HG03135 (cell line): ENCODE data around the gene SP7.
"Not testable (repeated sequence)": the region's sequence is repeated elsewhere in the genome, so short reads cannot be mapped to it uniquely, and the experiment has no call there.

Experiments
- ATAC-seq: cut with Tn5 transposase; IDR thresholded peaks from one replicate; pipeline ENCODE4 v1.9.1; 2021; ENCODE audit warnings: mild to moderate bottlenecking, moderate library complexity; ENCODE audit not compliant: unreplicated experiment

The SP7 gene

GRCh38 chr12:53336181-53336681 lies at the start of gene SP7:
Gene SP7 (minus strand): TSS chr12:53336354. CDS start chr12:53335646, 708 bp downstream.
- no peak for ATAC-seq

GRCh38 chr12:53383258-53383657 lies 47.1 kb upstream of the SP7 start:
- ATAC-seq = no peak

- ATAC-seq = no peak
Observed at GRCh38 chr12:53381731-53382630, 45.8 kb upstream of the SP7 start.

GRCh38 chr12:53380794-53381730 lies 44.9 kb upstream of the SP7 start:
- ATAC-seq = no peak

DNA sequence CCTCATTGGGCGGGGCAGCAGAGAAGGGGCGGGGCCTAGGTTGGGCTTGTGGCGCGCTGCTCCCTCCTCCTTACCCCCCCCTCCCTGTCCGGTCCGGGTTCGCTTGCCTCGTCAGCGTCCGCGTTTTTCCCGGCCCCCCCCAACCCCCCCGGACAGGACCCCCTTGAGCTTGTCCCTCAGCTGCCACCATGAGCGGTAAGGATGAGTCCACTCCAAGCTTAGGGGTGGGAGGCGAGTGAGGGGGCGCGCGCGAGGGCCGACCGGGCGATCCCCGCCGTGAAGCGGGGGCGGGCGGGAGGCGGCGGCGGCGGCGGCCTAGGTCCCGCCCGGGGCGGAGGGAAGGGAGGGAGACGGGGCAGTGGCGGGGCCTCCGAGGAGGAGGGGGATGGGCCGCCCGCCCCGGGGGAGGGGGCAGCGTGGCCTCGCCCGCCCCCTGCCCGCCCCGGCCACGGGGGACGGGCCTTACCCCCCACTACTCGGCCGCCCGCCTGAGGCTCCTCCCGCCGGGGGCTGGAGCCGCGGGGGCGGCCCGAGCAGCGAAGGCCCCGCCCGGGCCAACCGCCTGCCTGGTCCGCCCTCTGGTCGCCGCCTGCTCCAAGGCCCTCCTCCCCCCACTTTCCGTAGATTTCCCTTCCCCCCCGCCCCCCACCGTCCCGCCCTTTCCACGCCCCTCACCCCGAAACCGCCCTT lies 44.1 kb upstream of the SP7 start, which contains the start of gene SP1:
Gene SP1 (plus strand): TSS at position 73 of the 690 bp plus-strand sequence. CDS start 116 bp downstream, at position 189.
- peak; percentile 39 for ATAC-seq

DNA sequence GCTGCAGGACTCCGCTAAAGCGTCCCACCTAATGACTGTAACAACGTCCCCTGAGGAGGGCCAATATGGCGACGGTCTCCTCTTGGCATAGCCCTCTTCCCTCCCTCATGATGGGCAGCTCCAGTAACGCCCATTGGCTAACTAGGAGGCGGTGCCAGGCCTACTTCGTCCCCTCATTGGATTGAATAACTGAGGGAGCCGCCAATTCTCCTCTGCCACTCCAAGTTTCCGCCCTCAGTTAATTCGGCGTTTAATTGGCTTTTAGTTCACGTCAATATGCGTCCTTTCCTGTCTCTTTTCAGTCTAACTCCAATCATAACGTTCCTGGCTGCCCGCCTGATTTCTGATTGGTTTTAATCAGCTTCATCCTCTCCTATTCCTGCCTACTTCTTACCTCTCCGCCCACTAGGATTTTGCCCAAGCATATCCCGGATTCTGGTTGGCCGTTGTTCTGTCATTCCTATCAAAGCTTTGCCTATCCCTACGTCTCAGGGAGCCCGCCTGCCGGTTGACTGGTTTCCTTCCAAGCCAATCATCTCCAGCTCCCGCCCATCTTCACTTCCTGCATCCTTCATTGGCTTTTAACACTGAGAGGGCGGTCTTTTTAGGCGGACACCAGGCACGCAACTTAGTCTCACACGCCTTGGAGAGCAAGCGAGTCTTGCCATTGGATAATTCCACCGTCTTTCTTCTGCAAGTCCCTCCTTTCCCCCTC lies 43.4 kb upstream of the SP7 start:
- peak; percentile 68 for ATAC-seq

DNA sequence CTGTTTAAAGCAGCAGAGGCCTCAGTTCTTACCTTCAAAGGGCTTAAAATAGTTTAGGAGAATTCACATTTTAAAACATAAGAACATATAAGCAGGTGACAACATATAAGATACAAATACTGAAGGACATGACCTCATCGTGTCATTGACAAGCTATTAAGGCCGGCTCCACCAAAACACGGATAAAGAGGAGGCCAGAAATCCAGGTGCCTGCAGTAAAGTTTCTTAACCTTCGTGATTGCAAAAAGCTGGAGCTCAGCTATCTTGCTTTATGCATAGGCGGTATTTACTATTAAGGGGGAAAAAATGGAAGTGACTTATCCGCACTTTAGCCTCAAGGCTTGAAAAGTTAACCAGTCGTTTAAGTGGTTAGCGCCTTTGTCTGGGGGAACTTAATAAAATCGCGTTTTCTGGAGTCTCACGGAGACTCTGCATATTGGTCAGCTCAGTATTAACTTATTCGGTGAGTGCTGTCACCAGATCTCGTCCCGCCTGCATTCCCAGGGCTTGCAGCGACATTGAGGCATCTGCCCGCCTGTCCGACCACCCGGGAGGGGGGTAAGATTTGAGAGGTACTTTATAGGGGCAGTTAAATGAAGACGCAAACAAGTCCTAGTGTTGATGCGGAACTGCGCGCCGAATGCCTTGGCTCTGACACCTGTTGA lies 42.7 kb upstream of the SP7 start:
- no peak for ATAC-seq

GRCh38 chr12:53378222-53378621 lies 42.1 kb upstream of the SP7 start:
- ATAC-seq = no peak

DNA sequence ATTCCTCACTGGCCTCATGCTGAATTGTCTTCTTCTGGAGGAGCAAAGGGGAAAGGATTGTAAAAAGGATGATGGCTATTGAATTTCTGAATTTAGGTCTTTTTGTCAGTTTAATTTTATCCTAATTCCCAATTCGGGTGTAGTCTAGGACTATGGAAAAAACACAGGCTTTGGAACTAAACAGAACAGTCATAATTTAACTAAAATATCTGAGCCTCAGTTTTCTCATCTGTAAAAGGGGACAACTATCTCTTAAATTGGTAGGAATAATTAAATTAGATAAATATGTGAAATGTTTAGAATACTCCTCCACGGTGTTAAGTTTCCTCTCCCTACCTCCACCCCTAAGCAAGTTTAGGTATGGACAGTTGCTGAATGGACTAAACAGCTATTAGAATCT lies 40.6 kb upstream of the SP7 start:
- no peak for ATAC-seq

DNA sequence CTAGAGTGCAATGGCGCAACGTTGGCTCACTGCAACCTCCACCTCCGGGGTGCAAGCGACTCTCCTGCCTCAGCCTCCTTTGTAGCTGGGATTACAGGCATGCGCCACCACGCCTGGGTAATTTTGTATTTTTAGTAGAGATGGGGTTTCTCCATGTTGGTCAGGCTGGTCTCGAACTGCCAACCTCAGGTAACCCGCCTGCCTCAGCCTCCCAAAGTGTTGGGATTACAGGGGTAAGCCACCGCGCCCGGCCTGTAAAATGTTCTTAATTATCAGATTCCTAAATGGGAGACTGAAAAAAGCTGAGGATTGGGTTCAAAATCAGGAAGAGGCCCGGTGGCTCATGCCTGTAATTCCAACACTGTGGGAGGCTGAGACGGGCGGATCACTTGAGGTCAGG lies 38.1 kb upstream of the SP7 start:
- not testable (repeated sequence) for ATAC-seq

- not testable (repeated sequence) for ATAC-seq
Observed at GRCh38 chr12:53373554-53374133, 37.5 kb upstream of the SP7 start.

DNA sequence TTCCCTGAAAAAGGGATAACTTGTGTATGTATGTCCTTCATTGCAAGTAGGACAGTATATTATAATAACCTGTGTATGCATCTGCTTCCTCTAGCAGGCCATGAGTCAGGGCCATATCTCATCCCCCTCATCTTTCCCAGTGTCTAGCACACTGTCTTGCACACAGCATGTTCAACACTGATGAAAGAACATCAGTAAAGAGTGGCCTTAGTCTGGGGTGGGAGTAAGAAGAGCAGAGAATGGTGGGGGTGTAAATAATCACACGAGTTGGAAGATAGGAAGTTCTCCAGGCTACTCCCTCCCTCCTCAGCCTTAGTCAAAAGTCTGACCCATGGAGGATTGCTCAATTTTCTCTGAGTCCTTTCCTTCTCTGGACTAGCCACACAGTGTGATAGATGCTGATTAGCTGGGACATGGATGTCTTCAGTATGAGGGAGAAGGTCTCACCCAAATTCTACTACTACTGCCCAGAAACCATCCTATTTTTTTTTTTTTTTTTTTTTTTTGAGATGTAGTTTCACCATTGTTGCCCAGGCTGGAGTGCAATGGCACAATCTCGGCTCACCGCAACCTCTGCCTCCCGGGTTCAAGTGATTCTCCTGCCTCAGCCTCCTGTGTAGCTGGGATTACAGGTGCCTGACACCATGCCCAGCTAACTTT lies 29.2 kb upstream of the SP7 start:
- ATAC-seq = no peak

DNA sequence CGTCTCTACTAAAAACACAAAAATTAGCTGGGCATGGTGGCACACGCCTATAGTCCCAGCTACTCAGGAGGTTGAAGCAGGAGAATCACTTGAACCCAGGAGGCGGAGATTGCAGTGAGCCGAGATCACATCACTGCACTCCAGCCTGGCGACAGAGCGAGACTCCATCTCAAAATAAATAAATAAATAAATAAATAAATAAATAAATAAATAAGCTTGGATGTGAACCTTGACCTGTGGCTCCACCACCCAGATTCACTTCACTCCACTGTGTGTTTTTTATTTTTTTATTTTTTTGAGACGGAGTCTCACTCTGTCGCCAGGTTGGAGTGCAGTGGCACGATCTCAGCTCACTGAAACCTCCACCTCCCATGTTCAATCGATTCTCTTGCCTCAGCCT lies 25.5 kb upstream of the SP7 start:
- not testable (repeated sequence) for ATAC-seq

GRCh38 chr12:53358836-53359419 lies 22.8 kb upstream of the SP7 start:
- no peak for ATAC-seq

GRCh38 chr12:53355121-53355520 lies 19.0 kb upstream of the SP7 start:
- ATAC-seq = no peak

GRCh38 chr12:53353257-53353655 lies 17.1 kb upstream of the SP7 start:
- no peak for ATAC-seq

DNA sequence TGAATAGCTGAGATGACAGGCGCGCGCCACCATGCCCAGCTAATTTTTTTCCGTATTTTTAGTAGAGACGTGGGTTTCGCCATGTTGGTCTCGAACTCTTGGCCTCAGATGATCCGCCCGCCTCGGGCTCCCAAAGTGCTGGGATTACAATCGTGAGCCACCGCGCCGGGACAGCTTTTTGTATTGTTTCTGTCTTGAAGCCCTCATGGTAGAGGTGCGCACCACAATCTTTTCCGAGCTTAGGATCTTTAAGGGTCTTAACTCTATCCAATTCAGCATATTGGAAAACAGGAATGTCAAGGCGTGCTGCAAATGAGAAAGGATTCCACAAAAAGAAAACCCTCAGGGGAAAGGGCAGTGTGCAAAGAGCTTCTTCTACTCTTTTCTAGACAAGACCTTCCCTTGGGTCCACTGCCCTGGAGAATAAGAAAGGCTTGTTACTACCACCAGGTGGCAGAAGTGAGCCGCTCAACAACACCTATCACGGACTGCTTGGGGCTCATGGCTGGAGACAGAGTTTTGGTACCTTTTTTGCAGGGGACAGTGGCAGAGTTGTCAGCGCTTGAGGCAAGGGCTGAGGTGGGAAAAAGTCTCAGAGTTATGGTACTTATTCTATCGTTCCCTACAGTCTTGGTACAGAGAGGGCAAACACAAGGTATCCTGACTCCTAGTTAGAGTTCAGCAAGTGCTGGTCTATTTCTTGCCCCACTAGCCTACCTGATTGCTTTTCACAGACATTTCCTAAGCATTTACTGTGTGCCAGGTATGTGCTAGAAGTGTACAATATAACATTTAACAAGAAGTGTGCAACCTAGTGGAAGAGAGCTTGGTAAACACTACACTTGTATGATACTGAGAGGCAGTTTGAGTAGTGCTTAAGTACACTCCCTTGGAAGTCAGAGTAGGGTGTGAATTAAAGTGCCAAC lies 16.4 kb upstream of the SP7 start:
- peak; percentile 84 for ATAC-seq
